HG03039 (cell line): ENCODE data around the gene ZDHHC5.

Experiments
- ATAC-seq: cut with Tn5 transposase; IDR thresholded peaks from one replicate; pipeline ENCODE4 v1.9.1; 2021; ENCODE audit warnings: mild to moderate bottlenecking, moderate library complexity; ENCODE audit not compliant: unreplicated experiment

ZDHHC5 gene

GRCh38 chr11:57667736-57668433, at the start of gene ZDHHC5:
TSS of gene ZDHHC5 (plus strand) at chr11:57668114. CDS start at chr11:57673091, 4,977 bp downstream.
- peak; percentile 84 for ATAC-seq

GRCh38 chr11:57618438-57618837, 49.5 kb upstream of the ZDHHC5 start:
- ATAC-seq: no peak

GRCh38 chr11:57619331-57619730, 48.6 kb upstream of the ZDHHC5 start:
- ATAC-seq: no peak

GRCh38 chr11:57620467-57620866, 47.4 kb upstream of the ZDHHC5 start:
- no peak for ATAC-seq

GRCh38 chr11:57622263-57622662, 45.7 kb upstream of the ZDHHC5 start:
- ATAC-seq: no peak

- ATAC-seq: no peak
Measured at GRCh38 chr11:57624864-57625263, 43.0 kb upstream of the ZDHHC5 start.

- no peak for ATAC-seq
Measured at GRCh38 chr11:57626895-57627294, 41.0 kb upstream of the ZDHHC5 start.

- ATAC-seq: no peak
Measured at GRCh38 chr11:57630171-57630570, 37.7 kb upstream of the ZDHHC5 start.

- ATAC-seq: no peak
Measured at GRCh38 chr11:57632116-57632515, 35.8 kb upstream of the ZDHHC5 start.

- no peak for ATAC-seq
Measured at GRCh38 chr11:57633394-57634070, 34.4 kb upstream of the ZDHHC5 start.

- no peak for ATAC-seq
Measured at GRCh38 chr11:57634311-57634710, 33.6 kb upstream of the ZDHHC5 start.

GRCh38 chr11:57635246-57635645, 32.7 kb upstream of the ZDHHC5 start:
- ATAC-seq: no peak

GRCh38 chr11:57637626-57638004, 30.3 kb upstream of the ZDHHC5 start:
- ATAC-seq: no peak

GRCh38 chr11:57638005-57638781, 29.7 kb upstream of the ZDHHC5 start:
- ATAC-seq: no peak

GRCh38 chr11:57638811-57639320, 29.0 kb upstream of the ZDHHC5 start:
- no peak for ATAC-seq

- no peak for ATAC-seq
Measured at GRCh38 chr11:57639321-57640067, 28.4 kb upstream of the ZDHHC5 start.

GRCh38 chr11:57640068-57640800, 27.7 kb upstream of the ZDHHC5 start:
- no peak for ATAC-seq

GRCh38 chr11:57641011-57641807, 26.7 kb upstream of the ZDHHC5 start:
- ATAC-seq: no peak

- ATAC-seq: no peak
Measured at GRCh38 chr11:57643802-57644201, 24.1 kb upstream of the ZDHHC5 start.
